Stomach smooth muscle (tissue), 2 donors: ENCODE measurements around the gene ERBB4.
"Not testable (repeated sequence)": the region's sequence is repeated elsewhere in the genome, so short reads cannot be mapped to it uniquely, and the experiment has no call there.

Experiments used
- H3K27ac ChIP-seq: one replicate; pipeline ENCODE4 v1.7.0; 2013; ENCODE audit warnings: mild to moderate bottlenecking, low read length, inconsistent platforms
- H3K27me3 ChIP-seq, 2 donors: one replicate each; pipeline ENCODE4 v1.7.0; 2013; ENCODE audit warnings: low read length in 2 of 2; ENCODE audit not compliant: insufficient read depth in 2 of 2, control insufficient read depth in 1 of 2
- H3K36me3 ChIP-seq, 2 donors: one replicate each; pipeline ENCODE4 v1.7.0; 2013; ENCODE audit warnings: low read length in 2 of 2; ENCODE audit not compliant: control insufficient read depth in 2 of 2, insufficient read depth in 2 of 2
- H3K4me1 ChIP-seq: one replicate; pipeline ENCODE4 v1.7.0; 2013; ENCODE audit warnings: low read length; ENCODE audit not compliant: control insufficient read depth, insufficient read depth
- H3K4me3 ChIP-seq, 2 donors: one replicate each; pipeline ENCODE4 v1.7.0; 2013; ENCODE audit warnings: low read length in 2 of 2
- H3K9ac ChIP-seq, 2 donors: one replicate each; pipeline ENCODE4 v1.7.0; 2013; ENCODE audit warnings: low read length in 2 of 2, mild to moderate bottlenecking in 1 of 2
- H3K9me3 ChIP-seq, 2 donors: one replicate each; pipeline ENCODE4 v1.7.0; 2013; ENCODE audit warnings: low read length in 2 of 2; ENCODE audit not compliant: control insufficient read depth in 2 of 2
- donor health status: healthy.
- donor health status: Pancreatic carcinoma.

The ERBB4 gene

DNA sequence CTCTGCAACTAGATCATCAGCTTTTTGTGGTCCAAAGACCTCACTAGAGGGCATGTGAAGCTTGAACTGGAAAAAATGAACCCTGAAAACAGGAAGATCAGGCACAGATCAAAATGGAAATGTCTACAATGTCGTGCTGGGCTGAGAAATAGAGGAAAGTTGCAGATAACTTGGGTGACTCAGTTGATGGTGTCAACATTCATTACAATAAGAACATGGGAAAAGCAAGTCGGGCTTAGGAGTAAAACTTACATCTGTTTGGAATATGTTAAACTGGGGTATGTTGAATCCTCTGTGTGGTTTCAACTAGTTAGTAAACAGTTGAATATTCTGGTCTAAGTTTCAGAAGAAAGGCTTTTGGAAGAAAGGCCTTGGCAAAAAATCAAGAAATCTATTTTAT lies 940.4 kb downstream of the ERBB4 start:
- H3K27ac ChIP-seq = no peak overlapping the region
- no peak overlapping the region for H3K4me3 ChIP-seq
- peaks cover 0 to 5% of the 10 kb centered on the region in 2 donors for H3K9me3 ChIP-seq
- H3K36me3 ChIP-seq = no peaks in the 10 kb centered on the region
- no peaks in the 10 kb centered on the region for H3K27me3 ChIP-seq
- H3K9ac ChIP-seq = no peak overlapping the region
- no peaks in the 10 kb centered on the region for H3K4me1 ChIP-seq

DNA sequence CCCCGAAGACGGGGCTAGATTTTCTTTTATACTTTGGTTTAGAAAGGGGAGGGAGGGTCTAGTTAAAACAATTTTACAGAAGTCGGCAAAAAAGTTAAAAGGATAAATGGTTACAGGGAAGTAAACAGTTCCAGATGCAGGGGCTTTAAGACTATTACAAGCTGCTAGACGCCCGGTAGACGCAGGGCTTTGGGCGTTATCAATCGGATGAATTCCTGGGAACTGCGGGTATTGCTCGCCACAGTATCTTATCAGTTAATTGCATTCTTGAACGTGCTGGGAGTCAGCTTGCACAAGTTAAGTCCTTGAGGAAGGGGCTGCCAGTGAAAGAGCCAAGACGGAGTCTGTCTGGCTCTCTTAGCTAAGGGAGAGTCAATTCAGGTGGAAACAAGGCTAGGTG lies 946.6 kb downstream of the ERBB4 start:
- H3K4me3 ChIP-seq, H3K4me1 ChIP-seq, H3K27me3 ChIP-seq, H3K9me3 ChIP-seq, H3K9ac ChIP-seq, H3K36me3 ChIP-seq, H3K27ac ChIP-seq: not testable (repeated sequence)

DNA sequence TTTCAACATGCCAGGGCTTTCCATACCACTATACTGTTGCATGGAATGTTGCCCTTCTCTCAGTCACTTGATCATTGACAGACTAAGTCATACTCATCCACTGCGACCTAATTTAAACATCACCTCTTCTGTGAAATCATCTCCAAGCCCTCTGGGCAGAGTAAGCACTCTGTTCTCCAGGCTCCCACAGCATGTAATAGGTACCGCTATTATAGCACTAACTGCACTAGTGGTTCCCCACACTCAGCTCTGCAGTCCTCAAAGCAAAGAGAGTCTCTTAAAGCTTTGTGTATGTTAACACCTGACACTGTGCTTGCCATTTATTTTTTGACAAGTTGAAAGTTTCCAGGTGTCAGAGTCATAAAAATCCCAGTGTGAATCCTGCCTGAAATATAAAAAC lies 947.2 kb downstream of the ERBB4 start:
- H3K27ac ChIP-seq = no peak overlapping the region
- no peaks in the 10 kb centered on the region for H3K4me1 ChIP-seq
- no peak overlapping the region for H3K9ac ChIP-seq
- H3K9me3 ChIP-seq = peaks cover 0 to 4% of the 10 kb centered on the region in 2 donors
- H3K36me3 ChIP-seq = no peaks in the 10 kb centered on the region
- no peak overlapping the region for H3K4me3 ChIP-seq
- peaks cover 0 to 2% of the 10 kb centered on the region in 2 donors for H3K27me3 ChIP-seq

DNA sequence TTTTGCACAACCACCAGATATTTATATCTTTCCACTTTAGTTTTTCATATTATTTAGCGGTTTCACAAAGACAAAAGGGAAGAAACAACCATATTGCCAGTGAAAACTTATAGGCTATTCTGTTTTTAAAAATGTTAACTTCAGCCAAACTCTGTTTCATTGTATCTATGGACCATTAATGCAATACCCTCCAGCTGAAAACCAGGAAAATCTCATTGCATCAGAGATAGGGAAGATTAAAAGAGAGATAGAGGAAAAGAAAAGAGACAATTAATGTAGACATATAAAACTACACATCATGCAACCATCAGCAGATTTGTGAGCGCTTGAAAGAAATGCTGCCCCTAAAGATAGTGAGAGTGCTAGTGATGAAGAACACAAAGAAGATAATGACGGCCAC lies 970.2 kb downstream of the ERBB4 start:
- Histone ChIP-seq H3K9me3 (peaks cover 2 to 3% of the 10 kb centered on the region in 2 donors), H3K9ac (no peak overlapping the region), H3K27ac (no peak overlapping the region), H3K4me3 (no peak overlapping the region), H3K27me3 (no peaks in the 10 kb centered on the region), H3K36me3 (no peaks in the 10 kb centered on the region), H3K4me1 (no peaks in the 10 kb centered on the region)

DNA sequence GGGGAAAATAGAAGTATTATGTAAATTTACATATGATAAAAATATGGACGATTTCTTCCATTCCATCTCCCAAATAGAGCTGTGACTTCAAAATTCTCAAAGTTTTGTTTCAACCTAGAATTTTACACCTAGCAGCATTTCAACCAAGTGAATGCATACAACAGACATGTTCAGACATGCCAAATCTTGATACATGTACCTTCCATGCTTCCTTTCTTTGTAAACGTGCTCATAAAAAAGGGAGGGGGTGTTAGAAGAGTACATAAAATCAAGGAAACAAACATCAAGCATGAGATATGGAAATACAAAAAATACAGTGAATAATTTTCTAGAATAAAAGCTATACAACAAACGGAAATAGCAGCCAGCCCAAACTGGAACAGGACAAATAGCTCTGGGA lies 974.2 kb downstream of the ERBB4 start:
- Histone ChIP-seq H3K27ac (no peak overlapping the region), H3K27me3 (no peaks in the 10 kb centered on the region), H3K9ac (no peak overlapping the region), H3K4me3 (no peak overlapping the region), H3K4me1 (no peaks in the 10 kb centered on the region), H3K9me3 (peaks cover 2 to 3% of the 10 kb centered on the region in 2 donors), H3K36me3 (no peaks in the 10 kb centered on the region)

GRCh38 chr2:211545582-211545981 lies 993.0 kb downstream of the ERBB4 start:
- H3K27ac ChIP-seq = no peak overlapping the region
- no peak overlapping the region for H3K9ac ChIP-seq
- no peaks in the 10 kb centered on the region for H3K27me3 ChIP-seq
- no peaks in the 10 kb centered on the region for H3K4me1 ChIP-seq
- no peaks in the 10 kb centered on the region for H3K36me3 ChIP-seq
- no peaks in the 10 kb centered on the region for H3K9me3 ChIP-seq
- no peak overlapping the region for H3K4me3 ChIP-seq

- Histone ChIP-seq H3K9ac (no peak overlapping the region), H3K4me1 (no peaks in the 10 kb centered on the region), H3K36me3 (no peaks in the 10 kb centered on the region), H3K27ac (no peak overlapping the region), H3K27me3 (no peaks in the 10 kb centered on the region), H3K4me3 (no peak overlapping the region), H3K9me3 (peaks cover 0 to 4% of the 10 kb centered on the region in 2 donors)
Observed at GRCh38 chr2:211534632-211535031, 1004.0 kb downstream of the ERBB4 start.

- not testable (repeated sequence) for H3K36me3 ChIP-seq, H3K4me3 ChIP-seq, H3K4me1 ChIP-seq, H3K9ac ChIP-seq, H3K27ac ChIP-seq, H3K27me3 ChIP-seq, H3K9me3 ChIP-seq
Observed at GRCh38 chr2:211524248-211524647, 1014.4 kb downstream of the ERBB4 start.

DNA sequence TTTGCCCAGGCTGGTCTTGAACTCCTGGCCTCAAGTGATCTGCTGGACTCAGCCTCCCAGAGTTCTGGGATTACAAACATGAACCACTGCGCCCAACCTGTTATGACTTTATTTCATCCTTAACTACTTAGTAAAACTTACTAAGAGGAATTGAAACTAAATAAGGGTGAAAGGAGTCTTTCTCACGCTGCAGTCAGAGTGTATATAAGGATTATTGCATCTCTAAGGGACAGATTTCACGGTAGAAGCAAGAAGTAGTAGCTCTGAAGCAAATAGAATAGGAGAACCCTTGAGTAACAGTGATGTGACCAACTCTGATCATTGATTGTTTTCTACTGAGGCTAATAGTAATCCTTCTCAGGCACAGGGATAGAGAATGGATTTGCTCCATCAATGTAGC lies 1022.1 kb downstream of the ERBB4 start:
- H3K4me3 ChIP-seq = no peak overlapping the region
- no peaks in the 10 kb centered on the region for H3K9me3 ChIP-seq
- H3K9ac ChIP-seq = no peak overlapping the region
- H3K4me1 ChIP-seq = no peaks in the 10 kb centered on the region
- no peaks in the 10 kb centered on the region for H3K27me3 ChIP-seq
- no peak overlapping the region for H3K27ac ChIP-seq
- no peaks in the 10 kb centered on the region for H3K36me3 ChIP-seq

- no peak overlapping the region for H3K4me3 ChIP-seq
- H3K9ac ChIP-seq = no peak overlapping the region
- no peaks in the 10 kb centered on the region for H3K9me3 ChIP-seq
- no peaks in the 10 kb centered on the region for H3K36me3 ChIP-seq
- H3K27ac ChIP-seq = no peak overlapping the region
- H3K27me3 ChIP-seq = no peaks in the 10 kb centered on the region
- H3K4me1 ChIP-seq = no peaks in the 10 kb centered on the region
Observed at GRCh38 chr2:211514049-211514448, 1024.6 kb downstream of the ERBB4 start.

GRCh38 chr2:211513446-211513845 lies 1025.2 kb downstream of the ERBB4 start:
- no peak overlapping the region for H3K9ac ChIP-seq
- no peaks in the 10 kb centered on the region for H3K27me3 ChIP-seq
- H3K4me1 ChIP-seq = no peaks in the 10 kb centered on the region
- no peak overlapping the region for H3K4me3 ChIP-seq
- no peak overlapping the region for H3K27ac ChIP-seq
- H3K36me3 ChIP-seq = no peaks in the 10 kb centered on the region
- H3K9me3 ChIP-seq = no peaks in the 10 kb centered on the region

GRCh38 chr2:211512806-211513205 lies 1025.8 kb downstream of the ERBB4 start:
- Histone ChIP-seq H3K36me3 (no peaks in the 10 kb centered on the region), H3K4me3 (no peak overlapping the region), H3K4me1 (no peaks in the 10 kb centered on the region), H3K27ac (no peak overlapping the region), H3K27me3 (no peaks in the 10 kb centered on the region), H3K9ac (no peak overlapping the region), H3K9me3 (no peaks in the 10 kb centered on the region)
